Cardiac septum (tissue), 1 donor: Measurements from ENCODE around the gene DIAPH3. TPM values are rescaled to one million over a fixed set of nuclear protein-coding genes. Genes with fewer than 3 reads are reported as not detected.

ENCODE experiments used
- DNase-seq: peaks from one replicate; pipeline ENCODE4 v3.0.0-alpha.2; 2020; ENCODE audit warnings: low spot score
- intact Hi-C: fragments of 100-400 bp; cut with DNase I; formaldehyde crosslinking; loops from one replicate; pipeline ENCODE4 v1.14.0; 2022
- total RNA-seq: library from RNA; stranded (reverse); fragmentation: NEBNext Ultra II Directional; extraction: Animal tissue kit (Norgen Biotek cat#: 25700); gene quantifications from one replicate; pipeline ENCODE4 v1.2.1, GENCODE V29; 2021
- donor health status: DM: no; HTN: no; CAD: no.

DIAPH3 gene
- total RNA-seq, 1 donor from 2014 or later, result 0.38 TPM

DNA sequence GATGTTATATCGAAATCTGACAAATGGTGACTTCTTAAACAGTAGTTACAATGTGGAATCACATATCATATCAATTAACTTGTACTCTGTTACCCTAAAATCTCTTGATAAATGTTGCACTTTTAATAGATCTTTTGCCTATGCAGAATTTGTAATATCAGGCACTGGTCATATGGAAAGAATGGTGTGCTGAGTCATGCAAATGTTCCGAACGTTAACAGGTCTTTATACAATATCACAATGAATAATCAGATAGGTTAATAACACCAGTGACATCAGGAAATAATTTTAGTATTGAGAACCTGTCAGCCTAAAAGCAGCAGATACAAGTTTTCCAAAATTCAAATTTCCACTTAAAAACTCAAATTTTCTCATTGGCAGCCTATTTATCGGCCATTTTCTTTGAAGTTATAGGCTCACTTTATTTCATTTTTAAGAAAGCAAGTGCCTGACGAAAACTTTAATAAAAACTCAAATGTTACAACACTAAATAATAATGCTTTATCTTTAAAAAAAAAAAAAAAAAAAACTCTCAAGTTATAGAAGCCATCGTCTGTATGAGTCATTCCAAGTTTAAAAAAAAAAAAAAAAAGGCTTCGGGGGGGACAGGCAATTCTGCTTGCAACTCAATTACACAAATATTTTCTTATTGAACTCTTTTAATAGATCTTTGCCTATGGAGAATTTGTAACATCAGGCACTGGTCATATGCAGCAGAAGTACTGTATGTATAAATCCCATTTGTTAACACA, 180.9 kb downstream of the DIAPH3 start:
- DNase-seq, result no peak
- intact Hi-C loops, result no loop called here

- no peak for DNase-seq
- intact Hi-C loops, result no loop called here
Measured at GRCh38 chr13:59979589-59979988, 184.1 kb downstream of the DIAPH3 start.

GRCh38 chr13:59978862-59979261, 184.9 kb downstream of the DIAPH3 start:
- DNase-seq, result no peak
- intact Hi-C loops, result no loop called here

DNA sequence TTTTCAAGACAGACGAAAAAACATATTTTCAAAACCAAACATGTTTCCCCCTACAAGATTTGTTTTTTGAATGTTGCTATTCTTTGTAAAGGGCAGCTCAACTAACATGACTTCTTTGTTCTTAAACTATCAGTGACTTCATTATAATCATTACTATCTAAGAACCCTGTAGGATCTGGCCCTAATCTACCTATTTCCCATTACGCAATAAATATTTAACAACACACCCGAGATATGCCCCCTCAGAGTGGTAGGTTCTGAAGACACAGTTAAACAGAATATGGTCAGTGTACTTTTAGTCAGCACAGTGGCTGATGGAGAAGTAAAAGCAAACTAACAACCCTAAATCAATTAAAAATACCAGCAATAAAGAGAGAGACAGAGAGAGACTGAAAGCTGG, 186.9 kb downstream of the DIAPH3 start:
- intact Hi-C loops, result no loop called here
- no peak for DNase-seq

GRCh38 chr13:59975807-59976435, 187.8 kb downstream of the DIAPH3 start:
- DNase-seq, result no peak
- intact Hi-C loops, result no loop called here

- DNase-seq, result no peak
- intact Hi-C loops, result no loop called here
Measured at GRCh38 chr13:59970847-59971246, 192.9 kb downstream of the DIAPH3 start.

GRCh38 chr13:59963827-59964226, 199.9 kb downstream of the DIAPH3 start:
- intact Hi-C loops, result no loop called here
- no peak for DNase-seq

- DNase-seq, result no peak
- intact Hi-C loops, result no loop called here
Measured at GRCh38 chr13:59963383-59963782, 200.3 kb downstream of the DIAPH3 start.

DNA sequence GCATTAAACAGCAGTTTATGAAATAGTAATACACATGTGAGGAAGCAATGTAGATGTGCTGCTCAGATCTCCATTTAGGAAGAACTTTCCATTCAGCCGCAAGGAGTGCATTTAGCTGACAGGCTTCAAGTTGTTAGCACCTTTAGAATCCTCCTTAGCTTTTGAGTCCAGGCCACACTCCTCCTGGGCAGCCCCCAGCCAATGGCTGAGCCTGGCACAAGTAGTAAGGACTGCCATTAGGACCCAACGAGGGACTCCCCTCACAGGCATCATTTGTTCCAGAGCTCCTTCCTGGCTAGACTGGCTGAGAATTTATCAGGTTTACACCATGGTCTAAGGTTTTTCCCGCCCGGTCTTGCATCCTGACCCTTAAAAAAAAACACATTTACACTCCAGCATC, 201.4 kb downstream of the DIAPH3 start:
- DNase-seq, result no peak
- intact Hi-C loops, result no loop called here

DNA sequence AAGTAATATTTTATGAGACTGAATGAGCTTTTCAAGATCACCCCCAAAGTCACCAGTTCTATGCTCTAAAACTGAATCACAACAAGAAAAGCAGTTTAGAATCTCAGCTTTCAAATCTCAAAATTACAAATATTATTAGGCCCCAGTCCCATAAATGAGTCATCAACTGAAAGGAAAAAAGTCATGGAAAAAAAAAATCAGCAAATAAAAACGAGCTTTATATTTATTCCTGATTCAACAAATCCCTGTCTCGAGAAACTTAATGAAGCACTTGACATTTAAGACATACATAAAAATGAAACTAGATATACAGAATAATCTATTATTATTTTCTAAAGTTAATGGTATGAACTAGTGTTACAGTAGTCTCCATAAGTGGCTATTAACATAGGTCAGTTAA, 203.0 kb downstream of the DIAPH3 start:
- DNase-seq, result no peak
- intact Hi-C loops, result no loop called here

- intact Hi-C loops, result no loop called here
- DNase-seq, result no peak
Measured at GRCh38 chr13:59957438-59957837, 206.3 kb downstream of the DIAPH3 start.

- no peak for DNase-seq
- intact Hi-C loops, result no loop called here
Measured at GRCh38 chr13:59954601-59955000, 209.1 kb downstream of the DIAPH3 start.

- DNase-seq, result no peak
- intact Hi-C loops, result no loop called here
Measured at GRCh38 chr13:59951011-59951410, 212.7 kb downstream of the DIAPH3 start.

GRCh38 chr13:59950266-59950665, 213.5 kb downstream of the DIAPH3 start:
- no peak for DNase-seq
- intact Hi-C loops, result no loop called here

- DNase-seq, result no peak
Measured at GRCh38 chr13:59948686-59949085, 215.0 kb downstream of the DIAPH3 start.

GRCh38 chr13:59946944-59947343, 216.8 kb downstream of the DIAPH3 start:
- no peak for DNase-seq

More at GRCh38 chr13:59948686-59949085, 215.0 kb downstream of the DIAPH3 start:
- intact Hi-C loops, result no loop called here

DNA sequence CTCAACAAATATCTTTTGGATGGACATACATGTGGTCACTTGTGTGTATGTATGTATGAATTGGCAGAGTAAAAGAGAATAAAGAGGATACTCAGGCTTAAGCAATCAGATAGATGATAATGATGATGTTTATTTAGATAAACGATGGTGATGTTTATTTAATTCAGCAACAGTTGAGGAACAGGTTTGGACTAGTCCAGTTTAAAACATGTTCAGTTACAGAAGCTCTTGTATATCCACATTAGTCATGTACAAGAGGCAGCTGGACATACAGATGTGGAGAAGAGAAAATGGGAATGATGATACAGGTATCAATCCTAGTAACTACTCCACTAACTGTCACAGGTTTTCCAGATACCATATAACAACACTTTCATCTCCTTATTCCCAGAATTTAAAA, 232.1 kb downstream of the DIAPH3 start:
- intact Hi-C loops, result no loop called here
- DNase-seq, result no peak

More at GRCh38 chr13:59946944-59947343, 216.8 kb downstream of the DIAPH3 start:
- intact Hi-C loops, result no loop called here

- DNase-seq, result no peak
- intact Hi-C loops, result no loop called here
Measured at GRCh38 chr13:59924256-59924655, 239.5 kb downstream of the DIAPH3 start.

DNA sequence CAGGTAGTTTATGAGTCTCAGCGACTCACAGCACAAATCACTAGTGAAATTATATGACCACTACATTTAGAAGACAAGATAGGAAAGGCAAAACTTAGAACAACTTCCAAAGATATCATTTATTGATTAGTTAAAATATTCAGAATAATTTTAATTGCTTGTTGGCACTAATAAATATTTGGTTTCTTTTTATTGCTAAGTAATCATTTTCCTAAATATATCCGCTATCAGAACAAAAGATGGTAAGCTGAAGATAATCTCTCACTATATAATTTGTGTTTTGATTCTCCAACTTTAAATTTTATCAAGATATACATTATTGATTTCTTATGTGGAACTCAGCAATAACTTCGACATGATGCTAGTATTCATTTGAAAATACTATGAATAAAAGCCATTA, 248.5 kb downstream of the DIAPH3 start:
- no peak for DNase-seq
- intact Hi-C loops, result no loop called here

GRCh38 chr13:59914556-59914955, 249.2 kb downstream of the DIAPH3 start:
- intact Hi-C loops, result no loop called here
- no peak for DNase-seq

DNA sequence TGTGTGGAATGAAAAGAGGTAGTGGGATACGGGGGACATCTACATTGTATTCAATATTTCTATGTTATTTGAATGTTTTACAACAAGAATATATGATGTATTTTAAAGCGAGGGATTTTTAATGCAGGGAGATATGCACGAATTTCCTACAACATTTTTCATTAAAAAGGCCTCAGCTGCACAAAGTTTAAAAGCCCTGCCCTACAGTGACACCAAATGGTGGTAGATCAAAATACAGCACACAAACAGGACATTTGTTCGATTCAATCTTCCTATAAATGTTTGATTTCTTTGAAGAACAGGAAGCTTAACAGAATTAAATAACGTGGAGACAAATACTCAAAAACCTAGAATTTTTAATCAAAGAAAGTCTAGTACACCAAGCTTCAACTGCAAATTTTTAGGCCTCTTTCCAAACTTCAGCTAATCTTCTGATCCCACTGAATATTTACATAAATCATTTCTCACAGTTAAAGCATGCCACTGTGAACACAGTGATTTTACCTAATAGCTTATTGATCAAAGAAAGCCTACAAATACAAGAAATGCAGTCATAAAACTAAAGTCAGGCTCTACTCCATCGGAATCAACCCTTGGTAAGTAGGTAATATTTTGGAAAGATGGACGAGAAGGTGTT, 257.2 kb downstream of the DIAPH3 start:
- intact Hi-C loops, result no loop called here

More for the DNA sequence above, 257.2 kb downstream of the DIAPH3 start:
- DNase-seq, result no peak
